Measurements from ENCODE around the gene SLC16A3.

SLC16A3 gene

DNA sequence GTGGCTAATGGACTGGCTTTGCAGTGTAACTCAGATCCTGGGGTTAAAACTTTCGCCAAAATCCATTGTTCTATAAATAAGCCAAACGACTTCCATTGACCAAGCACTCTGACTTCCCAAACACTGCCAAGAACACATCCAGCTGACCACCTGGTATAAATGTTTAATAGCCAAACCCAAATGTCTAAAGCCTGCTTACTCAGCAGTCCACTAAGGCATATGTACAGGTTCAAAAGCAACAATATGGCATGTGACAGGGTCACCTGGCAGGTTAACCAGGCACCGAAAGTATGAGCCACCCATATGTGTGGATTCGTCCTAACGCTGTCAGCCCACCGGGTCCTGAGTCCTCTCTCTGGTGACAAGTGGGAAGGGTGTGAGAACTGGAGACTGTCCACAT is 42.6 kb downstream of the SLC16A3 start:
- Histone ChIP-seq H3K36me3 (ENCODE audit: control insufficient read depth in 2 of 2, insufficient read depth in 1 of 2, low read length in 2 of 2) (peaks cover 25 to 59% of the 10 kb centered on the region in 2 experiments; a peak in 2 of 3 replicates), H3K4me1 (ENCODE audit: control insufficient read depth, insufficient read depth, low read length) (peaks cover 29% of the 10 kb centered on the region), H3K9me3 (ENCODE audit: control insufficient read depth, insufficient read depth, low read depth, low read length) (no peaks in the 10 kb centered on the region), H3K27ac (ENCODE audit: extremely low read depth, low read depth, low read length) (no peak overlapping the region), H3K4me3 (ENCODE audit: low read depth, low read length) (no peak overlapping the region)
- TF ChIP-seq KLF7 (tag by site-specific recombination; IDR thresholded peaks at IDR 0.05; ENCODE audit: borderline replicate concordance) (no peak), EGR2 (tag by site-specific recombination; IDR thresholded peaks at IDR 0.05; ENCODE audit: low read depth) (no peak), ZNF248 (tag by site-specific recombination; IDR thresholded peaks at IDR 0.05) (no peak), SP3 (tag by site-specific recombination; IDR thresholded peaks at IDR 0.05) (no peak), ZNF548 (tag by site-specific recombination; IDR thresholded peaks at IDR 0.05) (no peak), ZBTB17 (tag by site-specific recombination; IDR thresholded peaks at IDR 0.05) (no peak), ZNF133 (tag by site-specific recombination; IDR thresholded peaks at IDR 0.05) (no peak), TRIM28 (IDR thresholded peaks at IDR 0.05; ENCODE audit: borderline replicate concordance, low read length) (no peak), ZFP3 (tag by site-specific recombination; IDR thresholded peaks at IDR 0.05; ENCODE audit: low read depth) (no peak)
- CTCF ChIA-PET = interaction anchor here (0.7 kb wide), 1 partner anchor 242 kb away, joined by 3 read pairs; no protein-coding TSS in a partner anchor
- POLR2A ChIA-PET = interaction anchor here (3.4 kb wide), 1 partner anchor 21 kb away, joined by 28 read pairs; no protein-coding TSS in a partner anchor

DNA sequence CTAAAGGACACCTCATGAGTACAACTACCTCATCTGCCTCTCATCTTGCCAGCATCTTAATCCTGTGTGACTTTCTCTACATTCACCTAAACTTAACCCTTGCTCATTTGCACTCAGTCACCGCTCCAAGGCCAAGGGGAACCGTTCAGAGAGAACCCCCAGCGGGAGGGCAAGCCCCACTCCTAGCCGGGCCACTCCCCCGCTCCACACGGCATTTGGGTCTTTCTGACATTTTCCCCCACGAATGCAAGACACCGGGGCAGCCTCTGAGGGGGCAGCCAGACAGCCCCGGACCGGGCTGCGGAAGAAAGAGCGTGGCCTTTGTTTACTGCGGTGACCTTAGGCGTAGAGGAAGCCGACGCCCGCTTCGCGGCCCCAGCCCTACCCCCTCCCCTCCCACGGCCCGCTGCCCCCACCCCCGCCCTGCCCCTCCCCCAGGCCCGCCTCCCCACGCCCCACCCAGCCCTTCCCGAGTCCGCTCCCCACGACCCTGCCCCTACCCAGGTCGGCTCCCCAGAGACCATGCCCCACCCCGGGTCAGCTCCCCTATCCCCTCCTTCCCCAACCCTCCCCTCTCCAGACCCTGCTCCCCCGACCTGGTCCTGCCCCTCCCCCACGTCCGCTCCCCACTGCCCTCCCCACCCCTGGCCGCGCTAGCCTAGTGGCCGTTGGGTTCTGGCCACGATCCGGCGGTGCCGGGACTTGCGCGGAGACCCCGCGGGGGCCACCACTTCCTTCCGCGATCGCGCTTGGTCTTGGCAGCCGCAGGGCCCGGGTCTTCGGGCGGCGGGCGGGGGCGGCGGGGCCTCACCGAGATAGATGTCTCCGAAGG is 43.9 kb downstream of the SLC16A3 start:
- POLR2A ChIA-PET = interaction anchor here (0.7 to 3.4 kb wide), 13 partner anchors 8 to 574 kb away, joined by 3 to 28 read pairs (median 4); no protein-coding TSS in a partner anchor

More for the DNA sequence above, 43.9 kb downstream of the SLC16A3 start:
- H3K36me3 ChIP-seq (ENCODE audit: control insufficient read depth in 2 of 2, insufficient read depth in 1 of 2, low read length in 2 of 2) = peaks cover 20 to 48% of the 10 kb centered on the region in 2 experiments; a peak in 2 of 3 replicates
- H3K27ac ChIP-seq (ENCODE audit: extremely low read depth, low read depth, low read length) = peak overlapping the region; percentile 100
- TF ChIP-seq BCL11B (tag by site-specific recombination; IDR thresholded peaks at IDR 0.05; ENCODE audit: low read depth) = no peak
- no peak for TF ChIP-seq ZNF155 (tag by site-specific recombination; IDR thresholded peaks at IDR 0.05)
- TF ChIP-seq, protein P1, sequence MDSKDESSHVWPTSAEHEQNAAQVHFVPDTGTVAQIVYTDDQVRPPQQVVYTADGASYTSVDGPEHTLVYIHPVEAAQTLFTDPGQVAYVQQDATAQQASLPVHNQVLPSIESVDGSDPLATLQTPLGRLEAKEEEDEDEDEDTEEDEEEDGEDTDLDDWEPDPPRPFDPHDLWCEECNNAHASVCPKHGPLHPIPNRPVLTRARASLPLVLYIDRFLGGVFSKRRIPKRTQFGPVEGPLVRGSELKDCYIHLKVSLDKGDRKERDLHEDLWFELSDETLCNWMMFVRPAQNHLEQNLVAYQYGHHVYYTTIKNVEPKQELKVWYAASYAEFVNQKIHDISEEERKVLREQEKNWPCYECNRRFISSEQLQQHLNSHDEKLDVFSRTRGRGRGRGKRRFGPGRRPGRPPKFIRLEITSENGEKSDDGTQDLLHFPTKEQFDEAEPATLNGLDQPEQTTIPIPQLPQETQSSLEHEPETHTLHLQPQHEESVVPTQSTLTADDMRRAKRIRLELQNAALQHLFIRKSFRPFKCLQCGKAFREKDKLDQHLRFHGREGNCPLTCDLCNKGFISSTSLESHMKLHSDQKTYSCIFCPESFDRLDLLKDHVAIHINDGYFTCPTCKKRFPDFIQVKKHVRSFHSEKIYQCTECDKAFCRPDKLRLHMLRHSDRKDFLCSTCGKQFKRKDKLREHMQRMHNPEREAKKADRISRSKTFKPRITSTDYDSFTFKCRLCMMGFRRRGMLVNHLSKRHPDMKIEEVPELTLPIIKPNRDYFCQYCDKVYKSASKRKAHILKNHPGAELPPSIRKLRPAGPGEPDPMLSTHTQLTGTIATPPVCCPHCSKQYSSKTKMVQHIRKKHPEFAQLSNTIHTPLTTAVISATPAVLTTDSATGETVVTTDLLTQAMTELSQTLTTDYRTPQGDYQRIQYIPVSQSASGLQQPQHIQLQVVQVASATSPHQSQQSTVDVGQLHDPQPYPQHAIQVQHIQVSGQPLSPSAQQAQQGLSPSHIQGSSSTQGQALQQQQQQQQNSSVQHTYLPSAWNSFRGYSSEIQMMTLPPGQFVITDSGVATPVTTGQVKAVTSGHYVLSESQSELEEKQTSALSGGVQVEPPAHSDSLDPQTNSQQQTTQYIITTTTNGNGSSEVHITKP (tag by site-specific recombination; IDR thresholded peaks at IDR 0.05) = 0 out of 2 replicates have a peak, but pooled peaks have one; percentile 26
- peak; percentile 36 for TF ChIP-seq SP3 (tag by site-specific recombination; IDR thresholded peaks at IDR 0.05)
- TF ChIP-seq, protein P2, sequence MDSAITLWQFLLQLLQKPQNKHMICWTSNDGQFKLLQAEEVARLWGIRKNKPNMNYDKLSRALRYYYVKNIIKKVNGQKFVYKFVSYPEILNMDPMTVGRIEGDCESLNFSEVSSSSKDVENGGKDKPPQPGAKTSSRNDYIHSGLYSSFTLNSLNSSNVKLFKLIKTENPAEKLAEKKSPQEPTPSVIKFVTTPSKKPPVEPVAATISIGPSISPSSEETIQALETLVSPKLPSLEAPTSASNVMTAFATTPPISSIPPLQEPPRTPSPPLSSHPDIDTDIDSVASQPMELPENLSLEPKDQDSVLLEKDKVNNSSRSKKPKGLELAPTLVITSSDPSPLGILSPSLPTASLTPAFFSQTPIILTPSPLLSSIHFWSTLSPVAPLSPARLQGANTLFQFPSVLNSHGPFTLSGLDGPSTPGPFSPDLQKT (IDR thresholded peaks at IDR 0.05; ENCODE audit: borderline replicate concordance, low read depth, low read length) = no peak
- TF ChIP-seq GLIS2 (tag by site-specific recombination; IDR thresholded peaks at IDR 0.05) = peak; percentile 40
- TF ChIP-seq, protein P3, sequence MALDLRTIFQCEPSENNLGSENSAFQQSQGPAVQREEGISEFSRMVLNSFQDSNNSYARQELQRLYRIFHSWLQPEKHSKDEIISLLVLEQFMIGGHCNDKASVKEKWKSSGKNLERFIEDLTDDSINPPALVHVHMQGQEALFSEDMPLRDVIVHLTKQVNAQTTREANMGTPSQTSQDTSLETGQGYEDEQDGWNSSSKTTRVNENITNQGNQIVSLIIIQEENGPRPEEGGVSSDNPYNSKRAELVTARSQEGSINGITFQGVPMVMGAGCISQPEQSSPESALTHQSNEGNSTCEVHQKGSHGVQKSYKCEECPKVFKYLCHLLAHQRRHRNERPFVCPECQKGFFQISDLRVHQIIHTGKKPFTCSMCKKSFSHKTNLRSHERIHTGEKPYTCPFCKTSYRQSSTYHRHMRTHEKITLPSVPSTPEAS (tag by site-specific recombination; IDR thresholded peaks at IDR 0.05) = no peak
- TF ChIP-seq, protein P4, sequence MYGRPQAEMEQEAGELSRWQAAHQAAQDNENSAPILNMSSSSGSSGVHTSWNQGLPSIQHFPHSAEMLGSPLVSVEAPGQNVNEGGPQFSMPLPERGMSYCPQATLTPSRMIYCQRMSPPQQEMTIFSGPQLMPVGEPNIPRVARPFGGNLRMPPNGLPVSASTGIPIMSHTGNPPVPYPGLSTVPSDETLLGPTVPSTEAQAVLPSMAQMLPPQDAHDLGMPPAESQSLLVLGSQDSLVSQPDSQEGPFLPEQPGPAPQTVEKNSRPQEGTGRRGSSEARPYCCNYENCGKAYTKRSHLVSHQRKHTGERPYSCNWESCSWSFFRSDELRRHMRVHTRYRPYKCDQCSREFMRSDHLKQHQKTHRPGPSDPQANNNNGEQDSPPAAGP (tag by site-specific recombination; IDR thresholded peaks at IDR 0.05) = peak; percentile 26; the same call in 1 of the 2 replicates
- TF ChIP-seq, protein P5, sequence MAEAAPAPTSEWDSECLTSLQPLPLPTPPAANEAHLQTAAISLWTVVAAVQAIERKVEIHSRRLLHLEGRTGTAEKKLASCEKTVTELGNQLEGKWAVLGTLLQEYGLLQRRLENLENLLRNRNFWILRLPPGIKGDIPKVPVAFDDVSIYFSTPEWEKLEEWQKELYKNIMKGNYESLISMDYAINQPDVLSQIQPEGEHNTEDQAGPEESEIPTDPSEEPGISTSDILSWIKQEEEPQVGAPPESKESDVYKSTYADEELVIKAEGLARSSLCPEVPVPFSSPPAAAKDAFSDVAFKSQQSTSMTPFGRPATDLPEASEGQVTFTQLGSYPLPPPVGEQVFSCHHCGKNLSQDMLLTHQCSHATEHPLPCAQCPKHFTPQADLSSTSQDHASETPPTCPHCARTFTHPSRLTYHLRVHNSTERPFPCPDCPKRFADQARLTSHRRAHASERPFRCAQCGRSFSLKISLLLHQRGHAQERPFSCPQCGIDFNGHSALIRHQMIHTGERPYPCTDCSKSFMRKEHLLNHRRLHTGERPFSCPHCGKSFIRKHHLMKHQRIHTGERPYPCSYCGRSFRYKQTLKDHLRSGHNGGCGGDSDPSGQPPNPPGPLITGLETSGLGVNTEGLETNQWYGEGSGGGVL (tag by site-specific recombination; IDR thresholded peaks at IDR 0.05) = no peak
- no peak for TF ChIP-seq ZFP37 (tag by site-specific recombination; IDR thresholded peaks at IDR 0.05)
- no peak for TF ChIP-seq ZXDB (tag by site-specific recombination; IDR thresholded peaks at IDR 0.05)
- 0 out of 2 replicates have a peak, but pooled peaks have one; percentile 21 for TF ChIP-seq ZEB2 (tag by site-specific recombination; IDR thresholded peaks at IDR 0.05)
- TF ChIP-seq KLF10 (tag by site-specific recombination; IDR thresholded peaks at IDR 0.05) = peak; percentile 35
- no peak for TF ChIP-seq ZNF174 (tag by site-specific recombination; IDR thresholded peaks at IDR 0.05)
- H3K9me3 ChIP-seq (ENCODE audit: control insufficient read depth, insufficient read depth, low read depth, low read length) = no peaks in the 10 kb centered on the region
- H3K4me3 ChIP-seq (ENCODE audit: low read depth, low read length) = peak overlapping the region; percentile 87
- H3K4me1 ChIP-seq (ENCODE audit: control insufficient read depth, insufficient read depth, low read length) = peaks cover 27% of the 10 kb centered on the region
- CTCF ChIA-PET = no interaction called here

Data from HEK293 (cell line).